ENCODE results near the gene ITPRIP. TPM values are rescaled to one million over a fixed set of nuclear protein-coding genes. Genes with fewer than 3 reads are reported as not detected.

Gene ITPRIP
- polyA plus RNA-seq, 1 donor (not counting 4 experiments of a cell fraction or from before 2014, with no cell fraction given) = 12.1 TPM

DNA sequence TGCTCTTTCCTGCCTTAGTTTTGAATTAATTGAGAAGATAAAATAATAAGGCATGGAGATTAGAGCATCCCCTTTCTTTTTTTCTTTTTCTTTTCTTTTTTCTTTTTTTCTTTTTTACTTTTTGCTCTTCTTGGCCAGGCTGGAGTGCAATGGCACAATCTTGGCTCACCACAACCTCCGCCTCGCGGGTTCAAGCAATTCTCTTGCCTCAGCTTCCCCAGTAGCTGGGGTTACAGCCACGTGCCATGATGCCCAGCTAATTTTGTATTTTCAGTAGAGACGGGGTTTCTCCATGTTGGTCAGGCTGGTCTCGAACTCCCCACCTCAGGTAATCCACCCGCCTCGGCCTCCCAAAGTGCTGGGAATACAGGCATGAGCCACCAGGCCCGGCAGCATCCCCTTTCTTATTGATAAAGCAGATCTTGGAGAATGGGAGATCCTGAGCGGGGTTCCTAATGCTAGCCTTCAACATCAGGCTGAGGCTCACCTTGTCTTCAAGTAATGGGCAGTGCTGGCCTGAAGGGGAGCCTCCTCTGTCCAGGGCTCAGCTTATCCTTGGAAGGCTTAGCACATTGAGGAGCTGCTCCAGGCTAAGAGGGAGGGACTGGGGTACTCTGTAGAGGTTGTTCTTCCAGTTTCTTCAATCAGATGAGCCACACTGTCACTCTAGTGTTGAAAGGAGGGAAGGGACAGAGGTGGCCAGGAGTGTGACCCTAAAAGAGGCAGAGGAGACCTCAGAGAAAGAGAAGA is 41.4 kb downstream of the ITPRIP start:
- Histone ChIP-seq H3K27me3 (ENCODE audit: control insufficient read depth, extremely low read depth, insufficient read depth, low read length) (no peaks in the 10 kb centered on the region), H3K9me3 (ENCODE audit: control insufficient read depth, low read depth, low read length) (no peaks in the 10 kb centered on the region), H3K79me2 (ENCODE audit: control insufficient read depth, insufficient read depth, low read length) (no peaks in the 10 kb centered on the region), H3K4me1 (ENCODE audit: control insufficient read depth, extremely low read depth, insufficient read depth, low read length) (peaks cover 16% of the 10 kb centered on the region), H3K36me3 (ENCODE audit: control insufficient read depth in 2 of 2, extremely low read depth in 1 of 2, insufficient read depth in 2 of 2, low read length in 2 of 2) (peaks cover 2 to 7% of the 10 kb centered on the region in 2 experiments), H3K4me3 (ENCODE audit: control insufficient read depth in 2 of 3, extremely low read depth in 1 of 3, insufficient read depth in 2 of 3, low read depth in 1 of 3, low read length in 3 of 3) (no peak overlapping the region), H3K27ac (ENCODE audit: control insufficient read depth, insufficient read depth, low read length) (no peak overlapping the region), H3K9ac (ENCODE audit: control insufficient read depth, extremely low read depth, insufficient read depth, low read length) (no peak overlapping the region), H2AFZ (ENCODE audit: control insufficient read depth, low read length) (no peak overlapping the region), H4K20me1 (ENCODE audit: control insufficient read depth, extremely low read depth, insufficient read depth, low read length) (no peaks in the 10 kb centered on the region), H3K4me2 (ENCODE audit: control insufficient read depth, extremely low read depth, insufficient read depth, low read depth, low read length) (no peak overlapping the region), H3K9me1 (ENCODE audit: control insufficient read depth, extremely low read depth, insufficient read depth, low read length) (no peaks in the 10 kb centered on the region)
- dilution Hi-C loops (cut with MboI; ENCODE audit: extremely low pct_ligation_motif_present, low sequenced_read_pairs) = no loop called here
- TF ChIP-seq, protein P1, sequence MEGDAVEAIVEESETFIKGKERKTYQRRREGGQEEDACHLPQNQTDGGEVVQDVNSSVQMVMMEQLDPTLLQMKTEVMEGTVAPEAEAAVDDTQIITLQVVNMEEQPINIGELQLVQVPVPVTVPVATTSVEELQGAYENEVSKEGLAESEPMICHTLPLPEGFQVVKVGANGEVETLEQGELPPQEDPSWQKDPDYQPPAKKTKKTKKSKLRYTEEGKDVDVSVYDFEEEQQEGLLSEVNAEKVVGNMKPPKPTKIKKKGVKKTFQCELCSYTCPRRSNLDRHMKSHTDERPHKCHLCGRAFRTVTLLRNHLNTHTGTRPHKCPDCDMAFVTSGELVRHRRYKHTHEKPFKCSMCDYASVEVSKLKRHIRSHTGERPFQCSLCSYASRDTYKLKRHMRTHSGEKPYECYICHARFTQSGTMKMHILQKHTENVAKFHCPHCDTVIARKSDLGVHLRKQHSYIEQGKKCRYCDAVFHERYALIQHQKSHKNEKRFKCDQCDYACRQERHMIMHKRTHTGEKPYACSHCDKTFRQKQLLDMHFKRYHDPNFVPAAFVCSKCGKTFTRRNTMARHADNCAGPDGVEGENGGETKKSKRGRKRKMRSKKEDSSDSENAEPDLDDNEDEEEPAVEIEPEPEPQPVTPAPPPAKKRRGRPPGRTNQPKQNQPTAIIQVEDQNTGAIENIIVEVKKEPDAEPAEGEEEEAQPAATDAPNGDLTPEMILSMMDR (optimal IDR thresholded peaks at IDR 0.05 in 1 of 3, IDR thresholded peaks at IDR 0.05 in 1 of 3, conservative IDR thresholded peaks at IDR 0.05 in 1 of 3; ENCODE audit: extremely low read depth in 1 of 3, insufficient read depth in 2 of 3, low read length in 3 of 3) = no peak
- no peak for TF ChIP-seq EZH2 (IDR thresholded peaks at IDR 0.05; ENCODE audit: low read length)
- FAIRE-seq (no peak), DNase-seq (ENCODE audit: low read depth, low spot score) (no peak)

DNA sequence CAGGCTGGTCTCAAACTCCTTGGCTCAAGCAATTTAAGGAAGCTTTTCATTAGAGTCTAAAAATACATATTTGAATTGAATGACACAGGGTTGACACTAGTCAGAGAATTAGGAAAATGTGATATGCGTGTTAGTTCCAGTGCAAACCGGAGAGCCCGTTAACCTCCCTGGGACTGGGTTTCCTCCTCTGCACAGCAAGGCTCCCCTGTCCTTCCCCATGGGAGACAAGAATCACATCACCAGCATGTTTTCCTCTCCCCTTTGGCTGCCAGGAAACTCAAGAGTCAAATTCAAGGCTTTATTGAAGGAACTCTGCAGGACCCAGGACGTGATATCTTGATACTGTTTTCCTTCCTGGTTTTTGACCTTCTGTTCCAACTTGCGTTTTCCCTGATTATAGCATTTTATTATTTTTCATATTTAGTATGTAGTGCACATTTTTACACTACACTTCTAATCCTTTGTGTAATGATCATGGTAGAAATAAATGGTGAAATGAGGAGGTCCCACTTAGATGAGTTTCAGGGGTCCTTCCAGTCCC is 44.4 kb downstream of the ITPRIP start:
- Histone ChIP-seq H3K4me1 (ENCODE audit: control insufficient read depth, extremely low read depth, insufficient read depth, low read length) (peaks cover 7% of the 10 kb centered on the region), H3K9ac (ENCODE audit: control insufficient read depth, extremely low read depth, insufficient read depth, low read length) (no peak overlapping the region), H3K27me3 (ENCODE audit: control insufficient read depth, extremely low read depth, insufficient read depth, low read length) (no peaks in the 10 kb centered on the region), H3K4me3 (ENCODE audit: control insufficient read depth in 2 of 3, extremely low read depth in 1 of 3, insufficient read depth in 2 of 3, low read depth in 1 of 3, low read length in 3 of 3) (no peak overlapping the region), H4K20me1 (ENCODE audit: control insufficient read depth, extremely low read depth, insufficient read depth, low read length) (no peaks in the 10 kb centered on the region), H3K9me1 (ENCODE audit: control insufficient read depth, extremely low read depth, insufficient read depth, low read length) (no peaks in the 10 kb centered on the region), H3K9me3 (ENCODE audit: control insufficient read depth, low read depth, low read length) (no peaks in the 10 kb centered on the region), H3K79me2 (ENCODE audit: control insufficient read depth, insufficient read depth, low read length) (no peaks in the 10 kb centered on the region), H3K27ac (ENCODE audit: control insufficient read depth, insufficient read depth, low read length) (no peak overlapping the region), H2AFZ (ENCODE audit: control insufficient read depth, low read length) (no peak overlapping the region), H3K36me3 (ENCODE audit: control insufficient read depth in 2 of 2, extremely low read depth in 1 of 2, insufficient read depth in 2 of 2, low read length in 2 of 2) (no peaks in the 10 kb centered on the region), H3K4me2 (ENCODE audit: control insufficient read depth, extremely low read depth, insufficient read depth, low read depth, low read length) (no peak overlapping the region)
- TF ChIP-seq, protein P1 (optimal IDR thresholded peaks at IDR 0.05 in 1 of 3, IDR thresholded peaks at IDR 0.05 in 1 of 3, conservative IDR thresholded peaks at IDR 0.05 in 1 of 3; ENCODE audit: extremely low read depth in 1 of 3, insufficient read depth in 2 of 3, low read length in 3 of 3) = no peak
- no peak for TF ChIP-seq EZH2 (IDR thresholded peaks at IDR 0.05; ENCODE audit: low read length)
- no peak for DNase-seq (ENCODE audit: low read depth, low spot score)
- FAIRE-seq = no peak
- dilution Hi-C loops (cut with MboI; ENCODE audit: extremely low pct_ligation_motif_present, low sequenced_read_pairs) = no loop called here
